ENCODE data around the gene PRCC.

The PRCC gene

GRCh38 chr1:156806512-156807440 lies 39.4 kb downstream of the PRCC start:
- no peak overlapping the region for H3K4me3 ChIP-seq (ENCODE audit: low read length)
- no peak for DNase-seq (ENCODE audit: low read depth)
- TF ChIP-seq CTCF (conservative IDR thresholded peaks at IDR 0.05; ENCODE audit: low read length): no peak

- no peak for TF ChIP-seq CTCF (conservative IDR thresholded peaks at IDR 0.05; ENCODE audit: low read length)
- no peak for DNase-seq (ENCODE audit: low read depth)
- no peak overlapping the region for H3K4me3 ChIP-seq (ENCODE audit: low read length)
These were observed 40.3 kb downstream of the PRCC start for GRCh38 chr1:156807627-156808026.

- no peak overlapping the region for H3K4me3 ChIP-seq (ENCODE audit: low read length)
- DNase-seq (ENCODE audit: low read depth): no peak
- no peak for TF ChIP-seq CTCF (conservative IDR thresholded peaks at IDR 0.05; ENCODE audit: low read length)
These were observed 41.1 kb downstream of the PRCC start for GRCh38 chr1:156808186-156809030.

GRCh38 chr1:156809281-156809680 lies 41.9 kb downstream of the PRCC start:
- H3K4me3 ChIP-seq (ENCODE audit: low read length): no peak overlapping the region
- DNase-seq (ENCODE audit: low read depth): no peak
- TF ChIP-seq CTCF (conservative IDR thresholded peaks at IDR 0.05; ENCODE audit: low read length): no peak

GRCh38 chr1:156809711-156810366 lies 42.5 kb downstream of the PRCC start:
- no peak overlapping the region for H3K4me3 ChIP-seq (ENCODE audit: low read length)
- TF ChIP-seq CTCF (conservative IDR thresholded peaks at IDR 0.05; ENCODE audit: low read length): no peak
- DNase-seq (ENCODE audit: low read depth): no peak

- DNase-seq (ENCODE audit: low read depth): no peak
- TF ChIP-seq CTCF (conservative IDR thresholded peaks at IDR 0.05; ENCODE audit: low read length): no peak
- H3K4me3 ChIP-seq (ENCODE audit: low read length): no peak overlapping the region
These were observed 43.8 kb downstream of the PRCC start for GRCh38 chr1:156811168-156811567.
